RWPE2 (cell line): ENCODE measurements around the gene PTRH1.
A peak's percentile ranks its signal among the peaks of the same experiment; 100 is the strongest.

Experiments used
- ATAC-seq: fragments of 200-7000 bp; cut with Tn5 transposase; 3 replicates; pipeline ENCODE4 v1.9.1; 2021; ENCODE audit warnings: low read depth
- DNase-seq: peaks from one replicate; pipeline ENCODE4 v3.0.0-alpha.2; 2020; ENCODE audit warnings: low spot score
- H3K27ac ChIP-seq: fragments of 450-650 bp; 2 replicates; pipeline ENCODE4 v1.5.1; 2017; ENCODE audit warnings: mild to moderate bottlenecking; ENCODE audit not compliant: poor library complexity, severe bottlenecking
- H3K27me3 ChIP-seq: fragments of 250-450 bp; sonication (Bioruptor Pico); 2 replicates; pipeline ENCODE4 v1.5.1; 2021; ENCODE audit warnings: mild to moderate bottlenecking, moderate library complexity; ENCODE audit not compliant: insufficient read depth, poor library complexity, severe bottlenecking
- H3K36me3 ChIP-seq: fragments of 250-450 bp; sonication (Bioruptor Pico); 2 replicates; pipeline ENCODE4 v1.5.1; 2020; ENCODE audit warnings: low read depth, mild to moderate bottlenecking, moderate library complexity
- H3K4me1 ChIP-seq: fragments of 250-450 bp; sonication (Bioruptor Pico); 2 replicates; pipeline ENCODE4 v1.5.1; 2021; ENCODE audit warnings: mild to moderate bottlenecking, moderate library complexity; ENCODE audit not compliant: insufficient read depth, poor library complexity, severe bottlenecking
- H3K4me3 ChIP-seq: fragments of 250-450 bp; sonication (Bioruptor Pico); 2 replicates; pipeline ENCODE4 v1.5.1; 2021; ENCODE audit warnings: mild to moderate bottlenecking, moderate library complexity; ENCODE audit not compliant: severe bottlenecking
- H3K9me3 ChIP-seq: fragments of 250-450 bp; sonication (Bioruptor Pico); 2 replicates; pipeline ENCODE4 v1.5.1; 2021; ENCODE audit warnings: mild to moderate bottlenecking, moderate library complexity; ENCODE audit not compliant: severe bottlenecking
- TF ChIP-seq, protein P1 (sequence below): fragments of 450-650 bp; IDR thresholded peaks from one replicate; pipeline ENCODE4 v1.5.1; 2017; ENCODE audit warnings: mild to moderate bottlenecking, moderate library complexity; ENCODE audit not compliant: poor library complexity, severe bottlenecking

The PTRH1 gene

DNA sequence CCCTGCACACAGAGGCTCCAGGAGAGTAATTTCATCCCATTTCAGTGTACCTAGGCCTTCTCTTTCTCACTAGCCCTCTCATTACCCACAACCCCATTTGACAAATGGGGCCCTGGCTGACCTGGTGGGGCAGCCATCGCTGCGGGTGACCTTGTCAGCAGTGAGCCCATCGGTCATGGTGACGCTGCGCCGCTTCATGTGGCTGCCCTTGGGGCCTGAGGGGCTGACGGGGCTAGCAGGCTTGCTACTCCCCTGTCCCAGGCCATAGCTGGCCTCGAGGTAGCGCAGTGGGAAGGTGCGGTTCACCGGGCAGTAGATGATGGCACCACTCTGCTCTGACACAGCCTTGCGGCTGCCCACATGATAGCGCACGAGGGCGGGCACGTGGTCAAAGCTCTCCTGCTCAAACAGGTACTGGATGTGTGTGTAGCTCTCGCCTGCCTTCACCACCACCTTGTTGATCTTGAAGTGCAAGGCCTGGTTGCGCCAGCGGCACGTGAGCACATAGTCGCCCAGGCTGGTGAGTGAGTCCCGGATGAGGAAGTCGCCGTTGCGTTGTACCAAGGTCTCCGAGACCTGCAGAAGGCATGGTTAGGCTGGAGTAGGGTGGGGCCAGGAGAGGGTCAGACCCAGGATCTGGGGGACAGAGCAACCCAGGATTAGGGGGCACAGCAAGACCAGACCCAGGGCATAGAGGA is 33.8 kb upstream of the PTRH1 start:
- no peak for ATAC-seq
- TF ChIP-seq, protein P1, sequence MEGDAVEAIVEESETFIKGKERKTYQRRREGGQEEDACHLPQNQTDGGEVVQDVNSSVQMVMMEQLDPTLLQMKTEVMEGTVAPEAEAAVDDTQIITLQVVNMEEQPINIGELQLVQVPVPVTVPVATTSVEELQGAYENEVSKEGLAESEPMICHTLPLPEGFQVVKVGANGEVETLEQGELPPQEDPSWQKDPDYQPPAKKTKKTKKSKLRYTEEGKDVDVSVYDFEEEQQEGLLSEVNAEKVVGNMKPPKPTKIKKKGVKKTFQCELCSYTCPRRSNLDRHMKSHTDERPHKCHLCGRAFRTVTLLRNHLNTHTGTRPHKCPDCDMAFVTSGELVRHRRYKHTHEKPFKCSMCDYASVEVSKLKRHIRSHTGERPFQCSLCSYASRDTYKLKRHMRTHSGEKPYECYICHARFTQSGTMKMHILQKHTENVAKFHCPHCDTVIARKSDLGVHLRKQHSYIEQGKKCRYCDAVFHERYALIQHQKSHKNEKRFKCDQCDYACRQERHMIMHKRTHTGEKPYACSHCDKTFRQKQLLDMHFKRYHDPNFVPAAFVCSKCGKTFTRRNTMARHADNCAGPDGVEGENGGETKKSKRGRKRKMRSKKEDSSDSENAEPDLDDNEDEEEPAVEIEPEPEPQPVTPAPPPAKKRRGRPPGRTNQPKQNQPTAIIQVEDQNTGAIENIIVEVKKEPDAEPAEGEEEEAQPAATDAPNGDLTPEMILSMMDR, result no peak
- H3K9me3 ChIP-seq, result no peaks in the 10 kb centered on the region
- H3K36me3 ChIP-seq, result no peaks in the 10 kb centered on the region
- no peak overlapping the region for H3K27ac ChIP-seq
- no peak for DNase-seq
- no peak overlapping the region for H3K4me3 ChIP-seq
- peaks cover 20% of the 10 kb centered on the region for H3K27me3 ChIP-seq
- H3K4me1 ChIP-seq, result no peaks in the 10 kb centered on the region

DNA sequence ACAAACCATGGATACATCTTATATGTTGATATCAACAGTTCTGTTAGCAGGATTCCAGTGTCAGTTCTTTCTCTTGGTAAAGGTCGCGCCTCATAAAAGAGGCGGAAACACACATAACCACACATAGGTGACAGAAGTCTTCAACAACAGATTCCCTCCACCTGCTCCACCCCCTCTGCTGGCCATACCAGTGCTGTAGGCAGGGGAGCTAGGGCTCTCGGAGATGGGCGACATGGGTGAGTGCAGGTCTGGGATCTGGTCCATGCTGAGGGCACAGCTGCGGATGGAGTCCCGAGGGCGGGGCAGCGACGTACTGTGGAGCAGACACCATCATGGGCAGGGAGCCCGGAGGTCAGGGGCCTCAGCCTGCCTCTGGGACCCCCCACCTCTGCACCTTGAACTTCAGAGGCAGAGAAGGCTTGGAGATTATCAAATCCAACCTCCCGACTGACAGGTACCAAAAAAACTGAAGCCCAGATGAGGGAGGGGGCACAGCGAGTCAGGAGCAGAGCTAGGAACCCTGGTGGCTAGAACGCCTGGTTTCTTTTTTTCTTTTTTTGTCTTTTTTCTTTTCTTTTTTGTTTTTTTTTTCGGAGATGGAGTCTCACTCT is 31.6 kb upstream of the PTRH1 start:
- H3K9me3 ChIP-seq, result no peaks in the 10 kb centered on the region
- no peak overlapping the region for H3K4me3 ChIP-seq
- ATAC-seq (no peak), DNase-seq (no peak)
- H3K27me3 ChIP-seq, result no peaks in the 10 kb centered on the region
- TF ChIP-seq, protein P1, result no peak
- H3K36me3 ChIP-seq, result no peaks in the 10 kb centered on the region
- no peak overlapping the region for H3K27ac ChIP-seq
- H3K4me1 ChIP-seq, result peaks cover 5% of the 10 kb centered on the region

DNA sequence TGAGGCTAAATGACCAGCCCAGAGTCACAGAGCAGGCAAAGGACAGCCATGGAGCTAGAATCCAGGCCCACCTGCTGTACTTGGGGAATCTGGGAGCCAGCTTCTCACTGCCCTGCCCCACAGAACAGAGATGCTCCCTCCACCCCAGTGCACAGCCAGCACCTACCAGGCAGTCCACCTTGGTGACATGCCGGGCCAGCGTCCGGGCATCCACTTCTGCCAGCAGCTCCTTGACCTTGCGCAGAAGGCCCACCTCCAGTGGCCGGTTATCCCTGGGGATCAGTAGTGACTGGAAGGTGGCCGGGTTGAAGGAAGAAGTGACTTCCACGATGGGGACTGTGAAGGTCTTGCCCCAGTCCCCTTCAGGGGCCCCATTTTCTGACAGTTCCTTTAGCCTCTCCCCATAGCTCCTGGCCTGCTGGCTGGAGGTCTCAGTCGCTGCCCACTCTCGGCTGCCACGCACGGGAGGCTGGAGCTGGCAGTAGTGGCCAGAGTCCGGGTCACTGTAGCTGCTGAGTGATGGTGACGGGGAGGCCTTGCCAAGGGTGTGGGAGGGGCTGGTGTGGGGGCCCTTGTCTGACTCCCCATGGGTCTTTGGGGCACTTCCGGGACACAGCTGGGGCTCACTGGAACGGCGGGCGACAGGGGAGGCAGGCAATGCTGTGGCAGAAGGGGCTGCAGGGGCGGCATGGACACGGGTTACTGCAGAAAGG is 29.1 kb upstream of the PTRH1 start:
- no peaks in the 10 kb centered on the region for H3K9me3 ChIP-seq
- TF ChIP-seq, protein P1, result no peak
- H3K27me3 ChIP-seq, result no peaks in the 10 kb centered on the region
- DNase-seq (no peak), ATAC-seq (no peak)
- no peaks in the 10 kb centered on the region for H3K36me3 ChIP-seq
- no peak overlapping the region for H3K4me3 ChIP-seq
- no peak overlapping the region for H3K27ac ChIP-seq
- H3K4me1 ChIP-seq, result peaks cover 13% of the 10 kb centered on the region

DNA sequence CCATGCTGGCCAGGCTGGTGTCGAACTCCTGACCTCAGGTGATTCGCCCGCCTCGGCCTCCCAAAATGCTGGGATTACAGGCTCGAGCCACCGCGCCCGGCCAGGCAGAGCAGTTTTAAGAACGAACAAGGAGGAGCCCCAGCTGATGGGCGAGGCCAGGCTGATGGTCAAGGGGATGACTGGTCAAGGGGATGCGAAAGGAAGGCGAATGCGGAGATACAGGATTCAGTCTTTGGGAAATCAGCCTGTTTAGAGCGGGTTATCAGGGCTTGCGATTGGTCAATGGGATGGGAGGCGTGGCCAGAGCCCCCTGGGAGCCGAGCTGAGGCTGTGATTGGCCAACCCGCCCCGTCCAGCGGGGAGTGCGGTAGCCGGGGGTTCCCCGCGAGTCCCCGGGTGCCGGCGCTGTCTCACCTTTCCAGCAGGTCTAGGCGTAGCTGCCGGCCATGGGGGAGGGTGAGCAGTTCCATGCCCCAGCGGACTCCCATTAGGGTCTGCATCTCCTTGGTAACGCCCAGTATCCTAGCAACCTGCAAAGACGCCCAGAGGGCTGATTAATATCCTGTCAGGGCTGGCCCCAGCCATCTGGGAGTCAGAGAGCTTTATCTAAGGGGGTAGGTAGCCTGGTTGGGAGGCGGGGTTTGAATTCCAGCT is 27.1 kb upstream of the PTRH1 start:
- no peak overlapping the region for H3K27ac ChIP-seq
- H3K9me3 ChIP-seq, result no peaks in the 10 kb centered on the region
- TF ChIP-seq, protein P1, result no peak
- H3K27me3 ChIP-seq, result no peaks in the 10 kb centered on the region
- peak; percentile 35 for ATAC-seq
- no peak overlapping the region for H3K4me3 ChIP-seq
- H3K4me1 ChIP-seq, result peaks cover 13% of the 10 kb centered on the region
- no peak for DNase-seq
- no peaks in the 10 kb centered on the region for H3K36me3 ChIP-seq
